Stimulated activated effector memory CD8-positive, alpha-beta T cell treated with anti-CD3 and anti-CD28 coated beads, Interleukin-12 subunit alpha, Interleukin-12 subunit beta, amount 100 ng/mL, for 72 hours (primary cell): Measurements from ENCODE around the gene BAZ1B.
"Not testable (repeated sequence)": the region's sequence is repeated elsewhere in the genome, so short reads cannot be mapped to it uniquely, and the experiment has no call there.

Source experiments
- ATAC-seq: fragments of 150-1000 bp; cut with Tn5 transposase; 2 replicates; pipeline ENCODE4 v1.10.0; 2021
- DNase-seq, 2 donors: peaks; one replicate each; pipeline ENCODE4 v3.0.0; 2021 to 2022; ENCODE audit warnings: low spot score in 2 of 2
- H3K27ac Mint-ChIP-seq: one replicate; pipeline ENCODE4 v1.8.0; 2022; ENCODE audit warnings: mild to moderate bottlenecking, mixed read lengths
- H3K36me3 Mint-ChIP-seq: one replicate; pipeline ENCODE4 v1.8.0; 2022; ENCODE audit warnings: mild to moderate bottlenecking, mixed read lengths
- H3K4me1 Mint-ChIP-seq: one replicate; pipeline ENCODE4 v1.8.0; 2022; ENCODE audit warnings: mixed read lengths
- H3K4me3 Mint-ChIP-seq: one replicate; pipeline ENCODE4 v1.8.0; 2022; ENCODE audit warnings: mild to moderate bottlenecking, mixed read lengths
- H3K9me3 Mint-ChIP-seq: one replicate; pipeline ENCODE4 v1.8.0; 2022; ENCODE audit warnings: mixed read lengths

BAZ1B gene

GRCh38 chr7:73522105-73522872 is at the start of gene BAZ1B:
Gene BAZ1B, minus strand, starts transcription at chr7:73522293. Its CDS starts 360 bp downstream, at chr7:73521933.
- DNase-seq, result peak; percentile 89 to 96

DNA sequence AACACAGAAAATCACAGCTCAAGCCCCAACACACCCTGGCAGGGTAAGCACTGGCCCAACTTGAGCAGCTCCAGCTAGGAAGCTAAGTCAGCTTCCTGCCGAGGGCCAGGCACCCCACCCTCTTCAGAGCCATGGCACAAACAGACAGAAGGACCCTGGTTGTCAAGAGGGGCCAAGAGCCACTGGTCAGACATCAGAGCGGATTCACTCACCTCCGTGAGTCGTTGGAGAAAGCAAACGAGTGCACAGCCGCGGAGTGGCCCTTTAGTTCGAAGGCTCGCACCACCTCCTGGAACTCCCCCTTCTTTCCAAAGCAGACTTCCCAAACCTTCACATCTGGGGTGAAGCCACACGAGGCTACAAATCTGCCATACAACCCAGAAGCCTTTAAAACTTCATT is 48.9 kb upstream of the BAZ1B start:
- DNase-seq, result no peak
- H3K9me3 Mint-ChIP-seq, result no peaks in the 10 kb centered on the region
- no peak for ATAC-seq
- no peak overlapping the region for H3K4me3 Mint-ChIP-seq
- peaks cover 74% of the 10 kb centered on the region for H3K36me3 Mint-ChIP-seq
- no peak overlapping the region for H3K27ac Mint-ChIP-seq
- peaks cover 30% of the 10 kb centered on the region for H3K4me1 Mint-ChIP-seq

More at GRCh38 chr7:73522105-73522872, at the start of gene BAZ1B:
- peak within 1 kb of the TSS; percentile 94 for H3K27ac Mint-ChIP-seq
- H3K36me3 Mint-ChIP-seq, result peaks cover 53% of the 10 kb centered on the region
- peak within 1 kb of the TSS; percentile 82 for H3K4me3 Mint-ChIP-seq
- H3K4me1 Mint-ChIP-seq, result peaks cover 66% of the 10 kb centered on the region
- no peaks in the 10 kb centered on the region for H3K9me3 Mint-ChIP-seq
- peak; percentile 95 for ATAC-seq

DNA sequence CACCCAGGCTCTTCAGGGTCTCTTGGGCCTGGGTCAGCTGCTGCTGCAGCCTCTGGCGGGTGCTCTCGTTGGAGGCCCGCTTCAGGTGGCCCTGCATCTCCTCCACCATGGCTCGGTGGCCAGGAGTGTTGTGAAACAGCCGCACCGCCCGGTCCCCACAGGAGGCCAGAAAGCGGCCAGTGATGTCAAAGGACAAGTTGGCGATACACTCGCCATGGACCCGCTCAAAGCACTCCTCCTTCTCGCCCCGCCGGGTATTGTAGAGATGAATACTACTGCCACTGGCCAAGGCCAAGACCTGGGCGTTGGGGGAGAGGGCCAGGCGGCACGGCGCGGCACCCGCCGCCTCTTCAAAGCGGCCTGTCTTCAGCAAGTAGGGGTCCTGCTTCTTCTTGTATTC is 48.4 kb upstream of the BAZ1B start:
- no peak overlapping the region for H3K27ac Mint-ChIP-seq
- H3K36me3 Mint-ChIP-seq, result peaks cover 70% of the 10 kb centered on the region
- H3K9me3 Mint-ChIP-seq, result no peaks in the 10 kb centered on the region
- peaks cover 35% of the 10 kb centered on the region for H3K4me1 Mint-ChIP-seq
- H3K4me3 Mint-ChIP-seq, result no peak overlapping the region
- DNase-seq (no peak), ATAC-seq (peak; percentile 6)

DNA sequence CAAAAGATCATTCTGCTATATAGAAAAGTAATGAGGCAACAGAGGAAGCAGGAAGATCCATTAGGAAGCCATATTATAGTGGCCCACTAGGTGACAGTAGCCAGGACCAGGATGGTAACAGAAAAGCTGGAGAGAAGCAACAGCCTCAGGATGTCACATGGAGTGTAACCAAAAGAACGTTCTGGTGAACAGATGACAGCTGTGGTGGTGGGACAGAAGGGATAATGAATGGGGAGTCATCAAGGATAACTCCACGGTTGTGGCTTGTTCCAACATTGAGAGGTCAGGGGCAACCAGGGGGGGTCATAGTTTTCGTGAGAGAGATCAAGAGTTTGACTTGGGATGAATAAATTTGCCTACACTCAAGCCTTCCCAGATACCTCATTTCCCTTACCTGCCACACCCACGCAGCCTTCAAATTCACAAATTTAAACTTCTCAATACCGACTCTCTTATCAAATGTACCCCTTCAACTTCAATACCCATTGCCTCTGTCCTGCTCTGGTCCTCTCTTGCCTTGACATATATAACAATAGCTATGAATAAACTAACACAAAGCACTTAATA is 47.0 kb upstream of the BAZ1B start:
- Mint-ChIP-seq H3K27ac (no peak overlapping the region), H3K36me3 (peaks cover 56% of the 10 kb centered on the region), H3K4me3 (no peak overlapping the region), H3K4me1 (peaks cover 34% of the 10 kb centered on the region), H3K9me3 (no peaks in the 10 kb centered on the region)
- ATAC-seq, result no peak
- no peak for DNase-seq

DNA sequence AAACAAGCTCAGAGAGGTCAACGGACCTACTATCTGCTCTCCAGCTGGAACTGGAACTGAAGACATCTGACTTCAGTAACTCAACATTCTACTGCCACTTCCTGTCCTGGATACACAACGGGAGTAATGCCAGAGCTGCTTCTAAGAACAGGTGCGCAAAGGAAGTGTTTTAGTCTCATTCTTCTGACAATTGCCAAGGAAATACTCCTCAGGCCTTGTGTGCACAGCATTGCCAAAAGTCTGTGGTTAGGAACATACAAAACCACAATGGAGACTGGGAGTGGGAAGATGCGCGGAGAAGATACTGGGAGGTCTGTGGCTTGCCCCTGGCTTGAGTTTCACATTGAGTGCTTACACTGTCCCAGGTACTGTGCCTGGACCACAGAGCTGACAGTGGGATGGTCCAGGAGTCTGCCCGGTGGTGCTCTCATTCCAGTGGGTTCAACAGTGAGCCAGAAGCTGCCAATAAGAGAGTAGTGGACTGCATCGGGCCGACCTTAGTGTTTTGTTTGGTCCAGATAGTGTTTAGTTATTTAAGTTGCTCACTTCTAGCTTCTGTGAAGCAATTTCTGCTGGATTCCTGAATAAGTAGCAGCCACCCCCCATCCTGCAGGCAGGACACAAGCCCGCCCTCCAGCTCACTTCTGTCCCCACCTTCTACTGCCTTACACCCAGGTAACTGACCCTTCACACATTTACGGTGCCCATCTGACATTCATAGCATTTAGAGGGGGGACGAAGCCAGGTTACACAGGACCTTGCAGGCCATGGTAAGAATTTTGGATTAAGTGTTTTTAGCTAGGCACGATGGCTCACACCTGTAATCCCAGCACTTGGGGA is 46.0 kb upstream of the BAZ1B start:
- no peaks in the 10 kb centered on the region for H3K9me3 Mint-ChIP-seq
- no peak for ATAC-seq
- DNase-seq, result no peak
- peaks cover 45% of the 10 kb centered on the region for H3K36me3 Mint-ChIP-seq
- no peak overlapping the region for H3K27ac Mint-ChIP-seq
- H3K4me3 Mint-ChIP-seq, result no peak overlapping the region
- H3K4me1 Mint-ChIP-seq, result peaks cover 29% of the 10 kb centered on the region

DNA sequence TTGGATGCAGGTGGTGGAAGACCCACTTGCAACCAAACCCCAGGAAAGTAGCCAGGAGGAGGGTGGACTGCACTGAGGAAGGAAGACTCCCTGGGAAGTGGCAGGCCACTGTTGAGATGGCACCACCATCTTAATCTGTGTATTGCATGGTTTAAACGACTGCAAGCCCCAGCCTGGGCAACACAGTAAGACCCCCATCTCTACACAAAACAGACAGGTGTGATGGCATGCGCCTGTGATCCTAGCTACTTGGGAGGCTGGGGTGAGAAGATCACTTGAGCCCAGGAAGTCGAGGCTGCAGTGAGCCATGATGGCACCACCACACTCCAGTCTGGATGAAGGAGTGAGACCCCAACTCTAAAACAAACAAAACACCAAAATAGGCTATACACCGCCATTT is 45.0 kb upstream of the BAZ1B start:
- Mint-ChIP-seq H3K36me3 (peaks cover 37% of the 10 kb centered on the region), H3K9me3 (no peaks in the 10 kb centered on the region), H3K27ac (no peak overlapping the region), H3K4me1 (peaks cover 21% of the 10 kb centered on the region), H3K4me3 (no peak overlapping the region)
- ATAC-seq (no peak), DNase-seq (no peak)

DNA sequence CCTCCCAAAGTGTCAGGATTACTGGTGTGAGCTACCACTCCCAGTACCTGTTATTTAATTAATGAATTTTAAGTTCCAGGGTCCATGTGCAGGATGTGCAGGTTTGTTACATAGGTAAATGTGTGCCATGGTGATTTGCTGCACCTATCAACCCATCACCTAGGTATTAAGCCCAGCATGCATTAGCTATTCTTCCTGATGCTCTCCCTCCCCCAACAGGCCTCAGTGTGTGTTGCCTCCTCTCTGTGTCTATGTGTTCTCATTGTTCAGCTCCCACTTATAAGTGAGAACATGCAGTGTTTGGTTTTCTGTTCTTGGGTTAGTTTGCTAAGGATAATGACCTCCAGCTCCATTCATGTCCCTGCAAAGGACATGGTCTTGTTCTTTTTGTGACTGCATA is 44.3 kb upstream of the BAZ1B start:
- H3K4me1 Mint-ChIP-seq, result peaks cover 19% of the 10 kb centered on the region
- ATAC-seq, DNase-seq, H3K9me3 Mint-ChIP-seq: not testable (repeated sequence)
- H3K27ac Mint-ChIP-seq, result peak overlapping the region; percentile 71
- peaks cover 34% of the 10 kb centered on the region for H3K36me3 Mint-ChIP-seq
- H3K4me3 Mint-ChIP-seq, result peak overlapping the region; percentile 61

DNA sequence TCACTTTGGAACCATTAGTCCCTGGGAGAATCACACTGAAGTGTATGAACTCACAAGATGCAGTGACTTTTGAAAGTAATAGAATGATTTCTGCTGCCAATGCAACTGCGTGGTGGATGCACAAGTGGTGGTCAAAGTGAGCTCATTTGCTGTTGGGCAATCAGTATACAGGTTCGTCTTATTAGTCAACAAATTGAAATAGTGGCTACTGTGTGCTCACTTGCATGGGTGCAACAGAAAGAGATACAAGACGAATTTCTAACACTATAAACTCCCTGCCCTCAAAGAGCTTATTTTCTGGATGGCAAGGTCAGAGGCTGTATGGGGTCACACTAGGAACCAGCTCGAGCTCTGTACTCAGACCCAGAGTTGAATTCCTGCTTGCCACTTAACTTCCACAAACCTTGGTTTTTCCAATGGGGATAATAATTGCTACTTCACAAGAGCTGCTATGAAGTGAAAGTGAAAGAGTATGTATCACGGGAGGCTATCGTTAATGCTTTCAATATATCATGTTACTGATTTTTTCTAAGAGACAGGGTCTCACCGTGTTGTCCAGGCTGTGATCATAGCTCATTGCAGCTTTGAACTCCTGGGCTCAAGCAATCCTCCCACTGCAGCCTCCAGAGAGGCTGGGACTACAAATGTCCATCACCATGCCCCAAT is 43.7 kb upstream of the BAZ1B start:
- Mint-ChIP-seq H3K27ac (peak overlapping the region; percentile 71), H3K4me1 (peaks cover 22% of the 10 kb centered on the region), H3K36me3 (peaks cover 28% of the 10 kb centered on the region), H3K4me3 (peak overlapping the region; percentile 61), H3K9me3 (no peaks in the 10 kb centered on the region)
- DNase-seq (no peak), ATAC-seq (peak; percentile 62)

- ATAC-seq (peak; percentile 39), DNase-seq (no peak)
- no peaks in the 10 kb centered on the region for H3K9me3 Mint-ChIP-seq
- peaks cover 30% of the 10 kb centered on the region for H3K36me3 Mint-ChIP-seq
- H3K4me1 Mint-ChIP-seq, result peaks cover 30% of the 10 kb centered on the region
- H3K4me3 Mint-ChIP-seq, result no peak overlapping the region
- peak overlapping the region; percentile 58 for H3K27ac Mint-ChIP-seq
Measured at GRCh38 chr7:73560109-73560835, 38.2 kb upstream of the BAZ1B start.

DNA sequence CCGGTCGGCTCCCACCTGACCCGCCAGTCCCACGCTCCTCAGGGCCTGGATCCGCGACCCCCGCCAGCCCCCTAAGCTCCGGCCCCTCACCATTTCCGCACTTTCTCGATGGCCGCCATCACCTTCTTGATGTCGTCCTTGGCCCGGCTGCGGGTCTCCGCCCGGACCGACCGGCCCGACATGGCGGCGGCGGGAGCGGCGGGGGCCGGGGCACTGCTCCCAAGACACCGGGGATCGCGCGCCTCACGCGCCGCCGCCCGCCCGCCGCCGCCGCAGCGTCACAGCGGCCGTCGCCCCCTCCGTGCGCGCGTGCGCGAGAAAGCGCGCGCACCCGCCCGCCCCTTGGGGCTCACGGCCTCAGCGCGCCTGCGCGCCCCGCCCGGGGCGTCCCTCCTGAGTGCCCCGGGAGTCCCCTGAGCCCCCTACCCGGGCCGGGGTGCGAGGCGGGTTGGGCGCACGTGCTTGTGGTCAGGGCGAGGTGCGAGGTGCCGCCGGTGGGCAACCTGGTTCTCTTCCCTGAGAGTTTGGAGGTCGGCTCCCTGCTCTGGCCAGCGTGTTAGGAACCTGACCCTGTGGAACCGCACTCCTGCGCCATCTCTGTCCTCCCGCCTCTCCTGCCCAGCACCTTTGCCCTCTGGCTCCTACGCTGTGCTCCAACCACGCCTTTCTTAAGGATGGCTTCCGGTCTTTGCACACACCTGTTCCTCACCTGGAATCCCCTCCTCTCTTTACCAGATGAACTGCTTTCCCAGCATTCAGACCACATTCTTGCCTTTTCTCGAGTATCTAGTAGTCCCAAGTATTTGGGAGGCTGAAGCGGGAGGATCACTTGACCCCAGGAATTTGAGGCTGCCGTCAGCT is 35.5 kb upstream of the BAZ1B start, which contains the start of gene BCL7B:
BCL7B (minus strand) TSS at position 294 of the 861 bp plus-strand sequence; CDS start at position 182, 112 bp downstream.
- no peaks in the 10 kb centered on the region for H3K9me3 Mint-ChIP-seq
- ATAC-seq (peak; percentile 74), DNase-seq (peak; percentile 81 to 91)
- H3K4me3 Mint-ChIP-seq, result peak within 1 kb of the TSS; percentile 91
- H3K36me3 Mint-ChIP-seq, result peaks cover 57% of the 10 kb centered on the region
- H3K4me1 Mint-ChIP-seq, result peaks cover 47% of the 10 kb centered on the region
- peak within 1 kb of the TSS; percentile 95 for H3K27ac Mint-ChIP-seq

GRCh38 chr7:73557108-73557396 is 35.0 kb upstream of the BAZ1B start:
- H3K4me1 Mint-ChIP-seq, result peaks cover 47% of the 10 kb centered on the region
- peak overlapping the region; percentile 95 for H3K27ac Mint-ChIP-seq
- peak overlapping the region; percentile 91 for H3K4me3 Mint-ChIP-seq
- DNase-seq (peak; percentile 86 to 92), ATAC-seq (peak; percentile 94)
- H3K36me3 Mint-ChIP-seq, result peaks cover 61% of the 10 kb centered on the region
- H3K9me3 Mint-ChIP-seq, result no peaks in the 10 kb centered on the region

DNA sequence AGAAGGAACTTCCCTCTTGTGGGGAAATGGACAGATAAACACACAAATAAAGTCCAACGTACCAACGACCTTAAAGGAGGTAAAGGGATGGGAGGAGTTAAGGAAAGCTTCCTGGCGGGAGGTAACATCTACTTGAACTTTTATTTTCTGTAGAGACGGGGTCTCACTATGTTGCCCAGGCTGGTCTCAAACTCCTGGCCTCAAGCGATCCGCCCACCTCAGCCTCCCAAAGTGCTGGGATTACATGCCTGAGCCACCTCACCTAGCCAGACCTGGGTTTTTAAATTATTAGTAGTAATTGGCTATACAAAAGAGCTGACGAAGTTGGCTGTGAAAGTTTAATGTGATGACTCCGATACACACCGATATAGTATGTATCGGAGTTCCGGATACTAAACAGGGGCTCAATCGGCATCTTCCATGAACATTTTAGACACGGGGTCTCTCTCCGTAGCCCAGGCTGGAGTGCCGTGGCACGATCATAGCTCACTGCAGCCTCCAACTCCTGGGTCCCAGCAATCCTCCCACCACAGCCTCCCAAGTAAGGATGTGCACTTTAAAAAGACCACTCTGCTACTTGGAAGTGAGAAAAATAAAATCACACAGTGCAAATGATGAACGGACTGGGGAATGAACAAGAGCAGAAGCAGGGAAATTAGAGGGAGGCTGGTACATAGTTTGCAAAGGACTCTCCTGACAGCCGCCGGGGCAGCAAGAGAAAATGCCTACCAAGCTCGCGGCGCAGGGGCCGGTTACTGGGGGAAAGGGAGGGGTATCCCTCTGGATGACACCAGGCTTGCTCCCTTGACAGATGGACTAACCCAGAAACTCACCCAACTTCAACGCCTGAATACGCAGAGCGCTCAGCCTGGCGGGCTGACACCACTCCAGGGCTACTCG is 34.4 kb upstream of the BAZ1B start:
- ATAC-seq, result no peak
- H3K4me1 Mint-ChIP-seq, result peaks cover 47% of the 10 kb centered on the region
- H3K27ac Mint-ChIP-seq, result peak overlapping the region; percentile 95
- H3K4me3 Mint-ChIP-seq, result peak overlapping the region; percentile 91
- H3K9me3 Mint-ChIP-seq, result no peaks in the 10 kb centered on the region
- DNase-seq, result no peak
- peaks cover 64% of the 10 kb centered on the region for H3K36me3 Mint-ChIP-seq

DNA sequence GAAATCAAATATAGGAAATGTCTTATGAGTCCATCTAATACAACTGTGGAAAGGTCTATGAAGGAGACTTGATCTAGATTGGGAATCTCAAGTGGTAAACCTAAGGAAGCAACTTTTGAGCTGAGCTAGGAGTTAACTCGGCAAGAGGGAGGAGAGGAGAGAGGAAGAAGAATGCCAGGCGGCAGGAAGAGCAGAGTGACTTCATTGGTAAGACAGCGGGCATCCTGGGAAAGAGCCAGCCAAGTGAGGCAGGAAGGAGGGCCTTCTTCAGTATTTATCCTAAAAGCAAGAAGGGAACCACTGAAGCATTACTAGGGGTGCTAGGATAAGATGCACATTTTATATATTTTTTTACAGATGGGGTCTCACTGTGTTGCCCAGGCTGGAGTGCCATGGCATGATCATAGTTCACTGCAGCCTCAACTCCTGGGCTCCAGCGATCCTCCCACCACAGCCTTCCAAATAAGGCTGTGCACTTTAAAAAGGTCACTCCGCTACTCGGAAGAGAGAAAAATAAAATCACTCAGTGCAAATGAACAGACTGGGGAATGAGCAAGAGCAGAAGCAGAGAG is 33.4 kb upstream of the BAZ1B start:
- Mint-ChIP-seq H3K36me3 (peaks cover 73% of the 10 kb centered on the region), H3K27ac (peak overlapping the region; percentile 75), H3K4me3 (peak overlapping the region; percentile 91), H3K4me1 (peaks cover 41% of the 10 kb centered on the region), H3K9me3 (no peaks in the 10 kb centered on the region)
- DNase-seq, result no peak
- ATAC-seq, result no peak
